OCI-LY1 (cell line): ENCODE results near the gene MKKS.

Experiments used
- EZH2 ChIP-seq: fragments of 200-600 bp; sonication (generic), shearing (Covaris generic); IDR thresholded peaks from 2 replicates; pipeline ENCODE4 v1.8.0; 2017; ENCODE audit warnings: borderline replicate concordance, mixed run types, mild to moderate bottlenecking, antibody characterized with exemption, low read length, moderate library complexity, mixed read lengths
- TF ChIP-seq, protein P1 (sequence below): fragments of 200-600 bp; sonication (generic), shearing (Covaris generic); IDR thresholded peaks from 2 replicates; pipeline ENCODE4 v1.5.1; 2017; ENCODE audit warnings: mild to moderate bottlenecking, antibody characterized with exemption, low read length, moderate library complexity, mixed read lengths

DNA sequence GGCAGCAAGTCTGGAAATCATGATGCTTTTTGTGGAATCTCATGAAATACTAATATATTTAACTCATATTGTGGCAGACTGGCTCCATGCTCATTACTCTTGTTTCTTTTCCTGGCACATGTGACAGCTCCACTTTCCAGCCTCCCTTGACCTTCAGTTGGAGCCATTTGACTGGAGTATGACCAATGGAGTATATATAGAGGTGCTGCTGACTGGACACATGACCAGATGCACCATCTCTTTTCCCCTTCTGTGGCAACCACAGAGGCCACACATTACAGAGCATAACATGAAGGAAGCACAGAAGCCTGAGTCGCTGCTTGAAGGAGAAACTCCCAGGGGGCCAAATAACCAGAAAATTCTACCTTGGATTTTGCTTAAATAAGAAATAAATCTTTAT lies 77.4 kb downstream of the MKKS start:
- TF ChIP-seq, protein P1, sequence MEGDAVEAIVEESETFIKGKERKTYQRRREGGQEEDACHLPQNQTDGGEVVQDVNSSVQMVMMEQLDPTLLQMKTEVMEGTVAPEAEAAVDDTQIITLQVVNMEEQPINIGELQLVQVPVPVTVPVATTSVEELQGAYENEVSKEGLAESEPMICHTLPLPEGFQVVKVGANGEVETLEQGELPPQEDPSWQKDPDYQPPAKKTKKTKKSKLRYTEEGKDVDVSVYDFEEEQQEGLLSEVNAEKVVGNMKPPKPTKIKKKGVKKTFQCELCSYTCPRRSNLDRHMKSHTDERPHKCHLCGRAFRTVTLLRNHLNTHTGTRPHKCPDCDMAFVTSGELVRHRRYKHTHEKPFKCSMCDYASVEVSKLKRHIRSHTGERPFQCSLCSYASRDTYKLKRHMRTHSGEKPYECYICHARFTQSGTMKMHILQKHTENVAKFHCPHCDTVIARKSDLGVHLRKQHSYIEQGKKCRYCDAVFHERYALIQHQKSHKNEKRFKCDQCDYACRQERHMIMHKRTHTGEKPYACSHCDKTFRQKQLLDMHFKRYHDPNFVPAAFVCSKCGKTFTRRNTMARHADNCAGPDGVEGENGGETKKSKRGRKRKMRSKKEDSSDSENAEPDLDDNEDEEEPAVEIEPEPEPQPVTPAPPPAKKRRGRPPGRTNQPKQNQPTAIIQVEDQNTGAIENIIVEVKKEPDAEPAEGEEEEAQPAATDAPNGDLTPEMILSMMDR = no peak
- TF ChIP-seq EZH2 = no peak
